GM18873 (cell line): ENCODE measurements around the gene EPHB2.

Experiments used
- ATAC-seq: cut with Tn5 transposase; IDR thresholded peaks from one replicate; pipeline ENCODE4 v1.9.1; 2021; ENCODE audit warnings: mild to moderate bottlenecking, moderate library complexity, moderate number of reproducible peaks; ENCODE audit not compliant: unreplicated experiment, low FRiP score

EPHB2 gene

DNA sequence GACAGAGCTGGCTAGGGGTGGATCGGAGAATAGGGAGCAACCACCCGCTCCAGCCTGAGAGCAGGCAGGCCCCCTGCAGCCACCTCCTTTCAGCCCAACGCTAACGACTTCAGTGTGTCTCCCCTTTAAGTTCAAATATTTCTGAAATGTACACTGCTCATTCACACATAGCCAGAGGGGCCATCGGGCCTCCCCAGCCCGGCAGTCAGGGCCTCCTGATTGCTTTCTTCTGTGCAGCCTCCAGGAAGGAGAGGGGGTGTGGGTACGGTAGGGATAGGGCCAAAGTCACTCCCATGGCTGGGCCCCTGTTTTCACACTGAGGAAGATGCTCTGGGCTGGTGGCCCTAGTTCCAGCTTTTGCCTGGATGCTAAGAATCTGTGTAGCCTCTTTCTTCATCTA, 64.8 kb downstream of the EPHB2 start:
- no peak for ATAC-seq

GRCh38 chr1:22776035-22776613, 65.5 kb downstream of the EPHB2 start:
- ATAC-seq, result no peak

DNA sequence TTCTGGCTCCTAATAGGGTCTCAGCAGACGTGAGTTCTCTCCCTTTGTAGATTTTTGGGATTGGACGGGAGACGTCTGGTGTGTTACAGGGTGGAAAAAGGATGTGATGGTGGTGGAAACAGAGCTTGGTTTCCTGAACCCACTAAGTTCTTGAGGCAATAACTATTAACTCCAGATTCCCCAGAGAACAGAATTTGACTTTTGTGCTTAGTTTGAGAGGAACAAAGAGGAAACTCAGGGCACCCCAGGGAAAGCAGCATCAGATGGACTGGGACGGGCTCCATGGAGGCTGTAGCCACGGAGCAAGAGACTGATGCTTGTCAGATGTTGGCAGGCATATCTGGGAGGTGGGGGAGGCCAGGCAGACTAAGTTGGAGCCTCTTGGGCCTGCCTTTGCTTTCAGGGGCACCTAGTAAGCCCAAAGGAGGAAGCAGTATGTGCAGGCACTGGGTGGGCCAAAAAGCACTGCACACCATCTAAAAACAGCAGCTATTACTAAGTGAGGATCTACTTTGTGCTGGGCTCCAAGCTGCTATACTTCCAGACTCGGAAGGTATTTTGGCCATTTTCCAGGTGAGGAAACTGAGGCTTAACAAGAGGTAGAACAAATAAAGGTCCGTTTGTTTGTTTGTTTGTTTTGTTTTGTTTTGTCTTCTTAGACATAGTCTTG, 66.9 kb downstream of the EPHB2 start:
- ATAC-seq, result no peak

DNA sequence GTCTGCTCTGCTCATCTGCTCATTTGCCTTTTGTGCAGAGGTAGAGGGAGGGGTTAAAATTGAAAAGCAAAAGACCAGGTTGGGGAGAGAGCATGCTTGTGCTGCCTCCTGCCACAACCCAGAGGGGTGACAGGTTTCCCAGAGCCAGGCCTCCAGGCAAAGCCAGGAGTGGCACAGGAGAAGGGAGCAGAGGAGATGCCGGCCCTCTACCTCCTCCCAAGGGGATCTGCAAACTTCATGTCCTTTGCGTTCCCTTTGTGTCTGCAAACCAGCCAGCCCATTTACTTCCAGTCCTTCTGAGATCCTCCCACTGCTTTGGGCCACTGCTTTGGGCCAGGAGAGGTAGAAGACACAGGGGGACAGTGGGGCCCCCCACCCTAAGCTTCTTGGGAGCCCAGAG, 67.8 kb downstream of the EPHB2 start:
- no peak for ATAC-seq

GRCh38 chr1:22778862-22779520, 68.4 kb downstream of the EPHB2 start:
- ATAC-seq, result no peak

GRCh38 chr1:22780696-22781095, 70.1 kb downstream of the EPHB2 start:
- no peak for ATAC-seq

DNA sequence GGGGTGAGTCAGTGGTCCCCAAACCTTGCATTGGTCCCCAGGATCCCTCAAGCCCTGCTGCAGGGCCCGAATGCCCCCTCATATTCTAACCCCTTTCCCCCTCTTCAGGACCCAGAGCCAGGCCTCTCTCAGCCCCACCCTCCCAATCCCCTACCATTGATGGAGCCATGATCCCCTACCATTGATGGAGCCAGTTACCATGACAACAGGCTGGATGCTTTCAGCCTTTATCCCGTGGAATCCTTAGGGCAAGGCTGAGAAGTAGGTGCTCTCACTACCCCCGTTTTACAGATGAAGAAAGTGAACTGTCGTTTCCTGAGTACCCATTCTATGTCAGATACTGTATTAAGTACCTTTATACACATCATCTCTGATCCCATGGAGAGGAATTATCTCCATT, 70.8 kb downstream of the EPHB2 start:
- ATAC-seq, result no peak

DNA sequence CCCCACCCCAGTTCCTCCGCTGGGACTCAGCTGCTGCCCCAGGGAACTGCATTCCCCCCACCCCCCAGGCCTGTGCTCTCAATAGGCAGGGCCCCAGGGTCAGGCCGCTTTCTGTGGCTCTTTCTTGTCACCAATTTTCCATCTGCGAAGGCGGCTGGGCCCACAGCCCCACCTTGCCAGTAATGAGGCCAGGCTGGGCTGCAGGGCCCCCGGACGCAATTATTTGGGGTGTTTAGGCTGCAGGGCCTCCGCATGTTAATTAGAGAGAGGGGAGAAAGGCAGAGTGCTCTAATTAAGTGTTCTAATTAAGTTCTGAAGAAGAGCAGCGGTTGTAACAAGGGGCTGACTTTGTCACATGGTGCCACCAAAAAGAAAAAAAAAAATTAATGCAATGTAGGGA, 71.8 kb downstream of the EPHB2 start:
- ATAC-seq, result no peak

- ATAC-seq, result no peak
Measured at GRCh38 chr1:22784317-22784716, 73.7 kb downstream of the EPHB2 start.

- ATAC-seq, result no peak
Measured at GRCh38 chr1:22784737-22785136, 74.1 kb downstream of the EPHB2 start.

DNA sequence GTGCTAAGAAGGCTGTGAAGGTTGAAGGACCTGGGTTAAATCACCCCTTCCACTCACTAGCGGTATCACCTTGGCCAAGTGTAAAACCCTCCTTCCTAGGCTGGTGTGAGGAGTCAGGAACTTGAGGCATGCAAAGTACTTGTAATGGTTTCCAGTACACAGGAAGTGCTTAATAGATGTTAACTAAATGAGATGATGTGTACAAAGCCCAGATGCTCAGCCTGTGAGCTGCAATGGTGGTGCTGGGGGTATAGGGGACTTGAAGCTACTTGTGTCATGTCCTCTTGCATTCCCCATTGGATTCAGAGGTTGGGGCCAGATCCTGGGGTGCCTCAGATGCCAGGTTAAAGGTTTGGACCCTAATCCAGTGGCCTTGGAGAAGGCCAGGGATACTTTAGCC, 75.5 kb downstream of the EPHB2 start:
- no peak for ATAC-seq

DNA sequence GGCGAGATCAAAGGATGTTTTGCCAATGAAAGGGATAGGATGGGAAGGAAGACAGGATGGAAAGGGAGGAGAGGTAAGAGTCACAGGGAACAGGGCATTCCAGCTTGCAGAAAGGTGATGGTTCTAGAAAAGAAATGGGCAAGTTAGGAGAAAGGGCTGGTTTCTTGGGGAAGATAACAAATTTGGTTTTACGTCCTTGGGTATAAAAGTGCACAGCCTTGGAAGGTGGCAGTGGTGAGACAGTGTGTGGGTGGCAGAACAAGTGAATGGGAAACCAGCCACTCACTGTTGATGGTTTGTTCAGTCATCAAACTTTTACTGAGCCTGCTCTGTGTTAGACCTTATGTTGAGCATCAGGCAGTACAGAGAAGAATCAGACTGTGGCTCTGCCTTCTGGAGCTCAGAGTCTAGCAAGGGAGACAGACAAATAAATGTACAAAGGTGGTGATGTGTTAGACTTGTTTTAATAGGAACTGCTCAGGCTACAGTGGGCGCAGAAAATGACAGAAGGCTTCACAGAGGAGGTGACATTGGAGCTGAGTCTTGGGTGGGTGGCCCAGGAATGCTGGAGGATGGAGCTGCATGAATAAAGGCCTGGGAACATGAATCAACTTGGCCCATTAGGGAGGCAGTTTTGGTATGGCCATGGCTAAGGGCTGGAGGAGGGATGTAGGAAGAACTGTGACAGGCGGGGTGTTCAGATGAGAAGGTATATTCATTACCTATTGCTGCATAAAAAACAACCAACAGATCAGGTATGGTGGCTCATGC, 76.3 kb downstream of the EPHB2 start:
- ATAC-seq, result no peak

- no peak for ATAC-seq
Measured at GRCh38 chr1:22787636-22788035, 77.0 kb downstream of the EPHB2 start.

- no peak for ATAC-seq
Measured at GRCh38 chr1:22788254-22788661, 77.6 kb downstream of the EPHB2 start.

DNA sequence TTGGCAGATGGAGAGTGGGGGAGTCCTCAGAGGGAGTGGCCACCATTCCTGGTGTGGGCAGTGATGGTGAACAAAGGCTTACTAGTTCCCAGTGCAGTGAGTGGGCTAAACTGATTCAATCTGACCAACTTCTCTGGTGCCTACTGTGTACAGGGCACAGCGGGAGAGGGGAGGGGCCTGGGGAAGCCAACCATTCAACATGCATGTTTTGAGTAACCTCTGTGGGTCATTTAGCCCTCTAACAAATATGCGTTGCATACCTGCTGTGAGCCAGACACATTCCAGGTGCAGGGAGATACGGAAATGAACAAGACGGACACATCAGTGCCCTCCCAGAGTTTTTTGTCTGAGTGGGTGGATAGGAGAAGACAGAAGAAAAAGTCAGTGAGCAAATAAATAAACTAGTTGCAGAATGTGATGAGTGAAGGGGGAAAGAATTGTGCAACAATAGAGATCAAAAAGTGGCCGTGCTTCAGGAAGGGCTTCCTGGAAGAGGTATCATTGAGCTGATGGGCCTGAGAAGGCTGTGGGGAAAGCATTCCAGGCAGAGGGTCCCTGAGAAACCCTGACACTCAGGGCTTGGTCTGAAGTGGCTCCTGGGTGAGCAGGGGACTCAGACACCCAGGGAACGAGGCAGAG, 78.8 kb downstream of the EPHB2 start:
- no peak for ATAC-seq

DNA sequence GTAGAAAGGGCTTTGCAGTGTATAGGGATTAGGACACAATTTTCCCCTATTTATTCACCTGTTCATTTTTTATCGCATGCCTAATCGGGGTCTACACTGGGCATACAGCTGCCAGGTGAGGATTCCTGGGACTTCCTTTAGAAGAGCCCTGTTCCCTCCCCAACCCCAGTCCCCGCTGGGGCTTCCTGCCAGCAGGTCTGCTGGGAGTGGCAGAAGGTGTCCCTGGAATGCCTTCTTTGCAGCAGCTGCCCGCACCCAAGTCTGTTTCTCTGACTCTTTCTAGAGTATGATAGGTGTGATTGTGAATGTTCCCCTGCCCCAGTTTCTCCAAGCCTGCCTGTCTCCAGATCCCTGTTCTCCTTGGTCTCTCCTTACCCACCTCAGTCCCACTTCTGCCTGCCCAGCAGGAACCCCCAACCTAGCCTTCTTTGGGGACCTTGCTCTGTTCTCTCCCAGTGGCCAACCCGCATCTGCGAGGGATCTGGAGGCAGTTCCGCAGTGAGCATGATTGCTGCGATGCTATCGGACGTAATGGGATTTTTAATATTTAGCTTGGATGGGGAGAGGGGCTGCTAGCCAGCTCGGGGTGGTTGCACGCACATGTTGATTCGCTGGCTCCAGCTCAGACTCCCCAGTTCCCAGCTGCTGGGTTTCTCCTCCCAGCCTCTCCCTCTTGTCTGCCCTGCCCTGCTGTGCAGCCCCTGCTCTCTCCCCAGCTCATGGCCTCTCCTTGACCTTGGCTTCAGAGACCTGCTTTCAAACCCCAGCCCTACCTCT, 79.8 kb downstream of the EPHB2 start:
- no peak for ATAC-seq

- no peak for ATAC-seq
Measured at GRCh38 chr1:22791831-22792347, 81.2 kb downstream of the EPHB2 start.

DNA sequence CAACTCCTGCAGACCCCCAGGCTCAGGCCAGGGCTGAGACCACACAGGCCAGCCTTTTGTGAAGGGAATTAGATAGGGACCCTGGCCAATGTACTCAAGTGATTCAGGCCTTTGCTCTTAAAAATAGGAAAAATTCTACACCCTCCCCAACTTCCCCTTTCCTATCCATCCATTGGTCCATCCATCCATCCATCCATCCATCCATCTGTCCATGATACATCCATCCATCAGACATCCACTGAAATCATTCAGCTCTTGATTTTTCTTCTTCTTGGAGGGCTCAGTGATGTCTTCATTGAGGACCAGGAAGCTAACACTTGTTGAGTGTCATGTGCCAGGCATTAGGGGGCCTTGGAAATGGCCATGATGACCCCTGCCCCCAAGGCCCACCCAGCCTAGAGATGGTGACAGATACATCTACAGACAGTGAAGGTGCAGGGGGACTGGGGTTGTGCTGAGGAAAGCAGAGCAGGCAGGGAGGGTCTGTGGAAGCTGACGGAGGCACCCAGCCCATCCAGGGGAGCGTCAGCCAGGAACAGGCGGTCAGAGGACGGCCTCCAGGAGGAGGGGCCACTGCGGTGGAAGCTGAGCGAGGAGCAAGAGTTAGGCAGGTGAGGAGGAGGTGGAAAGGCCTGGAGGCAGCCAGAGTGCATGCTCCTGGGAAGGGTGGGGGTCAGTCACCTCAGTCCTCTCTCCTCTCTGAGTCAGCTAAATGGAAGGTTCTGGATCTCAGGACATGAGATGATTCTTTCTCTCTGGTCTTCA, 81.9 kb downstream of the EPHB2 start:
- ATAC-seq, result no peak

GRCh38 chr1:22793647-22794046, 83.0 kb downstream of the EPHB2 start:
- no peak for ATAC-seq
